WERI-Rb-1 (cell line): ENCODE results near the gene ARHGAP25.

Experiments
- DNase-seq: peaks from one replicate; pipeline ENCODE4 v3.0.0-alpha.2; 2020
- H3K27ac ChIP-seq: fragments of 250-450 bp; sonication (Bioruptor Pico); 2 replicates; pipeline ENCODE4 v1.5.1; 2020; ENCODE audit warnings: mild to moderate bottlenecking, moderate library complexity
- H3K27me3 ChIP-seq: fragments of 250-450 bp; sonication (Bioruptor Pico); 2 replicates; pipeline ENCODE4 v1.5.1; 2021; ENCODE audit warnings: mild to moderate bottlenecking, low read depth, moderate library complexity; ENCODE audit not compliant: insufficient read depth, severe bottlenecking
- H3K36me3 ChIP-seq: fragments of 250-450 bp; sonication (Bioruptor Pico); 2 replicates; pipeline ENCODE4 v1.5.1; 2020; ENCODE audit warnings: mild to moderate bottlenecking, moderate library complexity
- H3K4me3 ChIP-seq: 2 replicates; pipeline ENCODE4 v1.5.1; 2011; ENCODE audit warnings: low read depth, mild to moderate bottlenecking, control low read depth, low read length
- H3K9me3 ChIP-seq: fragments of 250-450 bp; sonication (Bioruptor Pico); 2 replicates; pipeline ENCODE4 v1.5.1; 2021; ENCODE audit warnings: mild to moderate bottlenecking, moderate library complexity; ENCODE audit not compliant: severe bottlenecking
- CTCF ChIP-seq: IDR thresholded peaks from 2 replicates; pipeline ENCODE4 v1.5.1; 2011; ENCODE audit warnings: low read depth, mild to moderate bottlenecking, control low read depth, inconsistent platforms, low read length

ARHGAP25 gene

GRCh38 chr2:68741238-68741637 lies 6.6 kb downstream of the ARHGAP25 start:
- DNase-seq: no peak
- H3K27me3 ChIP-seq: peaks cover 47% of the 10 kb centered on the region
- no peak for TF ChIP-seq CTCF
- no peak overlapping the region for H3K4me3 ChIP-seq
- H3K36me3 ChIP-seq: no peaks in the 10 kb centered on the region
- H3K9me3 ChIP-seq: no peaks in the 10 kb centered on the region
- H3K27ac ChIP-seq: no peak overlapping the region

- TF ChIP-seq CTCF: no peak
- Histone ChIP-seq H3K9me3 (no peaks in the 10 kb centered on the region), H3K4me3 (no peak overlapping the region), H3K27ac (no peak overlapping the region), H3K36me3 (no peaks in the 10 kb centered on the region), H3K27me3 (peaks cover 42% of the 10 kb centered on the region)
- no peak for DNase-seq
Observed at GRCh38 chr2:68741805-68742306, 7.2 kb downstream of the ARHGAP25 start.

GRCh38 chr2:68742626-68743415 lies 8.2 kb downstream of the ARHGAP25 start:
- no peak overlapping the region for H3K27ac ChIP-seq
- H3K4me3 ChIP-seq: no peak overlapping the region
- no peak for DNase-seq
- no peak for TF ChIP-seq CTCF
- peaks cover 44% of the 10 kb centered on the region for H3K27me3 ChIP-seq
- H3K9me3 ChIP-seq: no peaks in the 10 kb centered on the region
- no peaks in the 10 kb centered on the region for H3K36me3 ChIP-seq

- H3K36me3 ChIP-seq: no peaks in the 10 kb centered on the region
- no peak for DNase-seq
- H3K27ac ChIP-seq: no peak overlapping the region
- no peaks in the 10 kb centered on the region for H3K9me3 ChIP-seq
- H3K4me3 ChIP-seq: no peak overlapping the region
- H3K27me3 ChIP-seq: peaks cover 47% of the 10 kb centered on the region
- no peak for TF ChIP-seq CTCF
Observed at GRCh38 chr2:68743531-68743930, 8.9 kb downstream of the ARHGAP25 start.

GRCh38 chr2:68744366-68744912 lies 9.8 kb downstream of the ARHGAP25 start:
- Histone ChIP-seq H3K36me3 (no peaks in the 10 kb centered on the region), H3K27ac (no peak overlapping the region), H3K4me3 (no peak overlapping the region), H3K9me3 (no peaks in the 10 kb centered on the region), H3K27me3 (peaks cover 50% of the 10 kb centered on the region)
- no peak for DNase-seq
- no peak for TF ChIP-seq CTCF
